HEK293 (cell line): Measurements from ENCODE around the gene DOK3.

Experiments used
- GLI2 ChIP-seq: fragments of 450-650 bp; formaldehyde crosslinking; IDR thresholded peaks from 2 replicates; pipeline ENCODE4; 2017; ENCODE audit warnings: missing biosample characterization, missing genetic modification characterization, low read depth, borderline replicate concordance
- INSM2 ChIP-seq: fragments of 450-650 bp; formaldehyde crosslinking; IDR thresholded peaks from 2 replicates; pipeline ENCODE4 v1.5.1; 2016; ENCODE audit warnings: missing biosample characterization, missing genetic modification characterization
- KLF9 ChIP-seq: fragments of 450-650 bp; formaldehyde crosslinking; IDR thresholded peaks from 2 replicates; pipeline ENCODE4 v1.5.1; 2016; ENCODE audit warnings: missing biosample characterization, missing genetic modification characterization, low read depth
- PRDM1 ChIP-seq: fragments of 450-650 bp; formaldehyde crosslinking; IDR thresholded peaks from 2 replicates; pipeline ENCODE4; 2016; ENCODE audit warnings: missing biosample characterization, missing genetic modification characterization
- RBAK ChIP-seq: fragments of 450-650 bp; formaldehyde crosslinking; IDR thresholded peaks from 2 replicates; pipeline ENCODE4 v1.5.1; 2016; ENCODE audit warnings: missing biosample characterization, missing genetic modification characterization
- REST ChIP-seq: fragments of 450-650 bp; formaldehyde crosslinking; IDR thresholded peaks from 2 replicates; pipeline ENCODE4 v1.5.1; 2016; ENCODE audit warnings: missing biosample characterization, missing genetic modification characterization
- SALL2 ChIP-seq: fragments of 450-650 bp; formaldehyde crosslinking; IDR thresholded peaks from 2 replicates; pipeline ENCODE4 v1.5.0; 2017; ENCODE audit warnings: missing biosample characterization, mild to moderate bottlenecking, missing genetic modification characterization, borderline replicate concordance
- SP3 ChIP-seq: fragments of 450-650 bp; formaldehyde crosslinking; IDR thresholded peaks from 2 replicates; pipeline ENCODE4 v1.5.1; 2016; ENCODE audit warnings: missing biosample characterization, missing genetic modification characterization
- WT1 ChIP-seq: fragments of 450-650 bp; formaldehyde crosslinking; IDR thresholded peaks from 2 replicates; pipeline ENCODE4 v1.5.1; 2016; ENCODE audit warnings: missing biosample characterization, missing genetic modification characterization
- ZBTB49 ChIP-seq: fragments of 450-650 bp; formaldehyde crosslinking; IDR thresholded peaks from 2 replicates; pipeline ENCODE4 v1.5.1; 2016; ENCODE audit warnings: missing biosample characterization, missing genetic modification characterization, low read depth
- ZNF140 ChIP-seq: fragments of 450-650 bp; formaldehyde crosslinking; IDR thresholded peaks from 2 replicates; pipeline ENCODE4 v1.5.1; 2016; ENCODE audit warnings: missing biosample characterization, missing genetic modification characterization
- ZNF16 ChIP-seq: fragments of 450-650 bp; formaldehyde crosslinking; IDR thresholded peaks from 2 replicates; pipeline ENCODE4 v1.5.1; 2016; ENCODE audit warnings: low read depth, missing biosample characterization, missing genetic modification characterization
- ZNF169 ChIP-seq: fragments of 450-650 bp; formaldehyde crosslinking; IDR thresholded peaks from 2 replicates; pipeline ENCODE4 v1.5.1; 2016; ENCODE audit warnings: missing biosample characterization, missing genetic modification characterization
- ZNF175 ChIP-seq: fragments of 450-650 bp; formaldehyde crosslinking; IDR thresholded peaks from 2 replicates; pipeline ENCODE4 v1.5.1; 2016; ENCODE audit warnings: missing biosample characterization, missing genetic modification characterization
- ZNF214 ChIP-seq: fragments of 450-650 bp; formaldehyde crosslinking; IDR thresholded peaks from 2 replicates; pipeline ENCODE4 v1.5.1; 2017; ENCODE audit warnings: missing biosample characterization, mild to moderate bottlenecking, missing genetic modification characterization, borderline replicate concordance
- ZNF302 ChIP-seq: fragments of 450-650 bp; formaldehyde crosslinking; IDR thresholded peaks from 2 replicates; pipeline ENCODE4 v1.5.1; 2016; ENCODE audit warnings: missing biosample characterization, missing genetic modification characterization, low read depth
- ZNF311 ChIP-seq: fragments of 450-650 bp; formaldehyde crosslinking; IDR thresholded peaks from 2 replicates; pipeline ENCODE4 v1.5.1; 2017; ENCODE audit warnings: missing biosample characterization, missing genetic modification characterization, borderline replicate concordance
- ZNF335 ChIP-seq: fragments of 450-650 bp; formaldehyde crosslinking; conservative IDR thresholded peaks from 2 replicates; pipeline ENCODE4 v1.5.1; 2016; ENCODE audit warnings: missing biosample characterization, missing genetic modification characterization
- ZNF341 ChIP-seq: fragments of 450-650 bp; formaldehyde crosslinking; IDR thresholded peaks from 2 replicates; pipeline ENCODE4; 2016; ENCODE audit warnings: low read depth, missing biosample characterization, missing genetic modification characterization
- ZNF394 ChIP-seq: fragments of 450-650 bp; formaldehyde crosslinking; IDR thresholded peaks from 2 replicates; pipeline ENCODE4 v1.5.1; 2016; ENCODE audit warnings: missing biosample characterization, missing genetic modification characterization, mild to moderate bottlenecking, moderate library complexity, borderline replicate concordance
- ZNF488 ChIP-seq: fragments of 450-650 bp; formaldehyde crosslinking; IDR thresholded peaks from 2 replicates; pipeline ENCODE4 v1.5.1; 2016; ENCODE audit warnings: missing biosample characterization, missing genetic modification characterization
- ZNF501 ChIP-seq: fragments of 450-650 bp; formaldehyde crosslinking; IDR thresholded peaks from 2 replicates; pipeline ENCODE4 v1.5.1; 2016; ENCODE audit warnings: missing biosample characterization, missing genetic modification characterization
- ZNF510 ChIP-seq: fragments of 450-650 bp; formaldehyde crosslinking; IDR thresholded peaks from 2 replicates; pipeline ENCODE4 v1.5.1; 2018; ENCODE audit warnings: mild to moderate bottlenecking, missing genetic modification characterization, missing biosample characterization; ENCODE audit not compliant: insufficient replicate concordance
- ZNF610 ChIP-seq: fragments of 450-650 bp; formaldehyde crosslinking; IDR thresholded peaks from 2 replicates; pipeline ENCODE4 v1.5.1; 2016; ENCODE audit warnings: missing biosample characterization, missing genetic modification characterization, borderline replicate concordance
- ZNF623 ChIP-seq: fragments of 450-650 bp; formaldehyde crosslinking; IDR thresholded peaks from 2 replicates; pipeline ENCODE4 v1.5.1; 2016; ENCODE audit warnings: missing biosample characterization, missing genetic modification characterization
- ZNF645 ChIP-seq: fragments of 450-650 bp; formaldehyde crosslinking; IDR thresholded peaks from 2 replicates; pipeline ENCODE4; 2016; ENCODE audit warnings: missing biosample characterization, missing genetic modification characterization
- ZNF660 ChIP-seq: fragments of 450-650 bp; IDR thresholded peaks from 2 replicates; pipeline ENCODE4 v1.5.1; 2018; ENCODE audit warnings: missing biosample characterization, mild to moderate bottlenecking, missing genetic modification characterization
- ZNF701 ChIP-seq: fragments of 450-650 bp; formaldehyde crosslinking; IDR thresholded peaks from 2 replicates; pipeline ENCODE4 v1.5.1; 2016; ENCODE audit warnings: missing biosample characterization, missing genetic modification characterization
- ZNF704 ChIP-seq: fragments of 450-650 bp; formaldehyde crosslinking; IDR thresholded peaks from 2 replicates; pipeline ENCODE4 v1.5.1; 2016; ENCODE audit warnings: missing biosample characterization, missing genetic modification characterization
- ZNF837 ChIP-seq: fragments of 450-650 bp; formaldehyde crosslinking; IDR thresholded peaks from 2 replicates; pipeline ENCODE4 v1.5.1; 2016; ENCODE audit warnings: missing biosample characterization, missing genetic modification characterization

The DOK3 gene

GRCh38 chr5:177496070-177496726 lies 13.4 kb downstream of the DOK3 start (continued):
- TF ChIP-seq KLF9 (tag by site-specific recombination): 0 out of 2 replicates have a peak, but pooled peaks have one; percentile 10
- no peak for TF ChIP-seq ZNF311 (tag by site-specific recombination)
- no peak for TF ChIP-seq ZNF175 (tag by site-specific recombination)
- TF ChIP-seq ZNF645 (tag by site-specific recombination): no peak
- TF ChIP-seq ZNF701 (tag by site-specific recombination): no peak
- TF ChIP-seq RBAK (tag by site-specific recombination): no peak
- no peak for TF ChIP-seq ZNF140 (tag by site-specific recombination)
- TF ChIP-seq ZNF169 (tag by site-specific recombination): no peak
- TF ChIP-seq PRDM1 (tag by site-specific recombination): no peak
- TF ChIP-seq ZNF335 (tag by site-specific recombination): peak; percentile 99
- TF ChIP-seq ZNF394 (tag by site-specific recombination): peak; percentile 54; the same call in 1 of the 2 replicates
- TF ChIP-seq ZNF704 (tag by site-specific recombination): no peak
- TF ChIP-seq ZNF501: no peak; the same call in 1 of the 2 replicates
- no peak for TF ChIP-seq SALL2
- no peak for TF ChIP-seq ZNF837 (tag by site-specific recombination)
- peak; percentile 57 for TF ChIP-seq REST
- no peak for TF ChIP-seq INSM2
- TF ChIP-seq ZNF623: no peak
- TF ChIP-seq ZNF341 (tag by site-specific recombination): no peak
- no peak; the same call in 1 of the 2 replicates for TF ChIP-seq SP3 (tag by site-specific recombination)
- TF ChIP-seq ZNF610 (tag by site-specific recombination): no peak
- no peak for TF ChIP-seq ZNF510
- TF ChIP-seq WT1 (tag by site-specific recombination): no peak
- TF ChIP-seq ZNF488 (tag by site-specific recombination): no peak
- TF ChIP-seq ZNF660 (tag by site-specific recombination): no peak
- no peak for TF ChIP-seq ZNF302 (tag by site-specific recombination)
- no peak for TF ChIP-seq ZNF214 (tag by site-specific recombination)
- no peak for TF ChIP-seq ZBTB49
- no peak for TF ChIP-seq GLI2 (tag by site-specific recombination)
- no peak for TF ChIP-seq ZNF16 (tag by site-specific recombination)
